Measurements from ENCODE around the gene KIF6. TPM values are rescaled to one million over a fixed set of nuclear protein-coding genes. Genes with fewer than 3 reads are reported as not detected.

KIF6 gene
- polyA plus RNA-seq, 3 donors, result not detected

GRCh38 chr6:39341352-39341751 is 383.9 kb downstream of the KIF6 start:
- H3K9ac ChIP-seq (ENCODE audit: insufficient read depth, low read length, poor library complexity, severe bottlenecking), result no peak overlapping the region
- no peaks in the 10 kb centered on the region for H4K20me1 ChIP-seq (ENCODE audit: insufficient read depth, low read length)
- DNase-seq, result no peak
- H3K27me3 Mint-ChIP-seq (ENCODE audit: low read depth in 3 of 3), result peaks cover 19 to 30% (median 28%) of the 10 kb centered on the region in 3 donors
- H3K36me3 Mint-ChIP-seq, result peaks cover 0 to 2% of the 10 kb centered on the region in 2 donors
- WGBS (ENCODE audit: insufficient coverage), result 63% methylated on average over 3 of the region's 3 CpGs
- no peak overlapping the region for H3K27ac ChIP-seq (ENCODE audit: low read depth in 1 of 2, low read length in 2 of 2)
- H3K4me3 ChIP-seq (replicated peaks in 1 of 3; ENCODE audit: low read depth in 2 of 3, low read length in 3 of 3), result no peak overlapping the region
- H2AFZ ChIP-seq (ENCODE audit: insufficient read depth, low read depth, low read length, poor library complexity, severe bottlenecking), result no peak overlapping the region
- H3K27ac Mint-ChIP-seq, result no peak overlapping the region
- intact Hi-C loops (cut with micrococcal nuclease), result no loop called here
- H3K9me3 ChIP-seq (replicated peaks in 1 of 2; ENCODE audit: control insufficient read depth in 1 of 2, insufficient read depth in 1 of 2, low read length in 2 of 2), result no peaks in the 10 kb centered on the region
- H3K27me3 ChIP-seq (ENCODE audit: control insufficient read depth in 2 of 2, insufficient read depth in 2 of 2, low read length in 2 of 2), result peaks cover 0 to 35% of the 10 kb centered on the region in 2 donors
- H3K4me1 Mint-ChIP-seq, result peaks cover 49% of the 10 kb centered on the region
- H3K4me1 ChIP-seq (ENCODE audit: control insufficient read depth in 1 of 2, insufficient read depth in 2 of 2, low read length in 2 of 2), result peaks cover 22 to 50% of the 10 kb centered on the region in 2 donors
- no peak overlapping the region for H3K4me3 Mint-ChIP-seq
- H3K4me2 ChIP-seq (replicated peaks; ENCODE audit: extremely low read depth, low read length, poor library complexity, severe bottlenecking), result no peak overlapping the region
- H3K9me3 Mint-ChIP-seq, result peaks cover 0 to 2% (median 0%) of the 10 kb centered on the region in 7 donors
- TF ChIP-seq CTCF (IDR thresholded peaks at IDR 0.05), result no peak
- H3K36me3 ChIP-seq (replicated peaks in 1 of 2; ENCODE audit: control insufficient read depth in 1 of 2, insufficient read depth in 2 of 2, low read length in 2 of 2), result no peaks in the 10 kb centered on the region
- no peaks in the 10 kb centered on the region for H3K79me2 ChIP-seq (ENCODE audit: insufficient read depth, low read length)

GRCh38 chr6:39339868-39340550 is 385.2 kb downstream of the KIF6 start:
- Mint-ChIP-seq H3K36me3 (peaks cover 0 to 2% of the 10 kb centered on the region in 2 donors), H3K4me3 (peak overlapping the region in 1 of 2 donors; percentile 66), H3K27ac (peak overlapping the region in 1 of 7 donors; percentile 72), H3K4me1 (peaks cover 59% of the 10 kb centered on the region), H3K9me3 (no peaks in the 10 kb centered on the region), H3K27me3 (ENCODE audit: low read depth in 3 of 3) (peaks cover 19 to 32% (median 28%) of the 10 kb centered on the region in 3 donors)
- Histone ChIP-seq H3K4me1 (ENCODE audit: control insufficient read depth in 1 of 2, insufficient read depth in 2 of 2, low read length in 2 of 2) (peaks cover 35 to 62% of the 10 kb centered on the region in 2 donors), H3K9me3 (replicated peaks in 1 of 2; ENCODE audit: control insufficient read depth in 1 of 2, insufficient read depth in 1 of 2, low read length in 2 of 2) (no peaks in the 10 kb centered on the region), H2AFZ (ENCODE audit: insufficient read depth, low read depth, low read length, poor library complexity, severe bottlenecking) (no peak overlapping the region), H3K9ac (ENCODE audit: insufficient read depth, low read length, poor library complexity, severe bottlenecking) (no peak overlapping the region), H3K36me3 (replicated peaks in 1 of 2; ENCODE audit: control insufficient read depth in 1 of 2, insufficient read depth in 2 of 2, low read length in 2 of 2) (no peaks in the 10 kb centered on the region), H3K4me2 (replicated peaks; ENCODE audit: extremely low read depth, low read length, poor library complexity, severe bottlenecking) (no peak overlapping the region), H4K20me1 (ENCODE audit: insufficient read depth, low read length) (no peaks in the 10 kb centered on the region), H3K4me3 (replicated peaks in 1 of 3; ENCODE audit: low read depth in 2 of 3, low read length in 3 of 3) (no peak overlapping the region), H3K79me2 (ENCODE audit: insufficient read depth, low read length) (no peaks in the 10 kb centered on the region), H3K27me3 (ENCODE audit: control insufficient read depth in 2 of 2, insufficient read depth in 2 of 2, low read length in 2 of 2) (peaks cover 0 to 38% of the 10 kb centered on the region in 2 donors), H3K27ac (ENCODE audit: low read depth in 1 of 2, low read length in 2 of 2) (no peak overlapping the region)
- no peak for TF ChIP-seq CTCF (IDR thresholded peaks at IDR 0.05)
- intact Hi-C loops (cut with micrococcal nuclease), result no loop called here
- WGBS (ENCODE audit: insufficient coverage), result 7% methylated on average over 10 of the region's 10 CpGs
- DNase-seq, result no peak

Data from CD14-positive monocyte (primary cell).